PC-3 (cell line): Measurements from ENCODE around the gene MEST. TPM values are rescaled to one million over a fixed set of nuclear protein-coding genes. Genes with fewer than 3 reads are reported as not detected.

Source experiments
- ATAC-seq: fragments of 200-7000 bp; cut with Tn5 transposase; 2 replicates; pipeline ENCODE4 v1.9.1; 2020; ENCODE audit warnings: mild to moderate bottlenecking, moderate library complexity
- BruUV-seq: library from RNA; stranded (reverse); fragments of 400-500 nt; replicated peaks from 2 replicates; lab custom pipeline; 2021; lab: Mats Ljungman, UMichigan
- CTCF ChIA-PET: fragments of 300-600 bp; sonication (Branson Sonifier 250); formaldehyde crosslinking; loops from one replicate; lab custom pipeline; 2022; ENCODE audit warnings: antibody characterized with exemption; lab: Charles Lee
- POLR2A ChIA-PET: fragments of 300-600 bp; sonication (Branson Sonifier 250); formaldehyde crosslinking; loops from one replicate; lab custom pipeline; 2022; ENCODE audit warnings: antibody characterized with exemption; ENCODE audit not compliant: unreplicated experiment; lab: Charles Lee
- DNase-seq: peaks from one replicate; pipeline ENCODE4 v3.0.0-alpha.2; 2015
- H2AFZ ChIP-seq: fragments of 300-600 bp; sonication (generic); 2 replicates; pipeline ENCODE4 v1.6.0; 2016; ENCODE audit warnings: antibody characterized with exemption, low read length
- H3F3A ChIP-seq: fragments of 300-600 bp; sonication (generic); one replicate; pipeline ENCODE4 v1.6.0; 2017; ENCODE audit warnings: antibody characterized with exemption, low read length, control low read depth, mild to moderate bottlenecking; ENCODE audit not compliant: unreplicated experiment
- H3K27ac ChIP-seq: fragments of 300-600 bp; sonication (generic); 2 replicates; pipeline ENCODE4 v1.5.1; 2016; ENCODE audit warnings: mild to moderate bottlenecking, low read length
- H3K27me3 ChIP-seq: fragments of 300-600 bp; sonication (generic); 2 replicates; pipeline ENCODE4 v1.6.1; 2016; ENCODE audit warnings: low read length, mixed read lengths
- H3K36me3 ChIP-seq: fragments of 300-600 bp; sonication (generic); 2 replicates; pipeline ENCODE4 v1.6.1; 2016; ENCODE audit warnings: low read depth, mixed run types, low read length, mixed read lengths
- H3K4me1 ChIP-seq: fragments of 300-600 bp; sonication (generic); 2 replicates; pipeline ENCODE4 v1.5.1; 2016; ENCODE audit warnings: low read length; ENCODE audit not compliant: insufficient read depth
- H3K4me2 ChIP-seq: fragments of 300-600 bp; sonication (generic); 2 replicates; pipeline ENCODE4 v1.6.0; 2016; ENCODE audit warnings: low read length
- H3K4me3 ChIP-seq: fragments of 300-600 bp; sonication (generic); 2 replicates; pipeline ENCODE4 v1.5.1; 2016; ENCODE audit warnings: mild to moderate bottlenecking, low read length, mixed read lengths
- H3K79me2 ChIP-seq: fragments of 300-600 bp; sonication (generic); 2 replicates; pipeline ENCODE4 v1.6.1; 2017; ENCODE audit warnings: low read length, mixed read lengths
- H3K9ac ChIP-seq: fragments of 300-600 bp; sonication (generic); 2 replicates; pipeline ENCODE4 v1.6.0; 2016; ENCODE audit warnings: mild to moderate bottlenecking, low read length
- H3K9me2 ChIP-seq: fragments of 300-600 bp; sonication (generic); replicated peaks from 2 replicates; pipeline ENCODE4 v1.6.1; 2016; ENCODE audit warnings: mixed run types, low read length, mixed read lengths
- H3K9me3 ChIP-seq: fragments of 300-600 bp; sonication (generic); 2 replicates; pipeline ENCODE4 v1.6.1; 2016; ENCODE audit warnings: low read length, mixed read lengths
- H4K20me1 ChIP-seq: fragments of 300-600 bp; sonication (generic); 2 replicates; pipeline ENCODE4 v1.6.1; 2016; ENCODE audit warnings: low read length, mixed read lengths
- EZH2 ChIP-seq: fragments of 300-600 bp; sonication (generic); IDR thresholded peaks from one replicate; pipeline ENCODE4 v1.6.1; 2017; ENCODE audit warnings: antibody characterized with exemption, mild to moderate bottlenecking, low read length; ENCODE audit not compliant: unreplicated experiment
- EZH2phosphoT487 ChIP-seq: fragments of 300-600 bp; sonication (generic); IDR thresholded peaks from 2 replicates; pipeline ENCODE4 v1.6.1; 2018; ENCODE audit warnings: mild to moderate bottlenecking, antibody characterized with exemption, low read length, borderline replicate concordance
- intact Hi-C: fragments of 100-400 bp; cut with micrococcal nuclease; formaldehyde crosslinking; loops from 2 replicates; pipeline ENCODE4 v1.9.0; 2023
- total RNA-seq: library from RNA; depleted of rRNA; stranded (reverse); fragments of >200 nt; gene quantifications from 2 replicates; pipeline ENCODE4 v1.2.3, GENCODE V29; 2014
- TF ChIP-seq, protein P1 (sequence below): fragments of 300-600 bp; sonication (generic); conservative IDR thresholded peaks from 2 replicates; pipeline ENCODE4 v1.5.1; 2017; ENCODE audit warnings: antibody characterized with exemption, low read depth, mild to moderate bottlenecking, low read length

MEST gene
- total RNA-seq, 1 experiment from 2014 or later, result 25.2 TPM

DNA sequence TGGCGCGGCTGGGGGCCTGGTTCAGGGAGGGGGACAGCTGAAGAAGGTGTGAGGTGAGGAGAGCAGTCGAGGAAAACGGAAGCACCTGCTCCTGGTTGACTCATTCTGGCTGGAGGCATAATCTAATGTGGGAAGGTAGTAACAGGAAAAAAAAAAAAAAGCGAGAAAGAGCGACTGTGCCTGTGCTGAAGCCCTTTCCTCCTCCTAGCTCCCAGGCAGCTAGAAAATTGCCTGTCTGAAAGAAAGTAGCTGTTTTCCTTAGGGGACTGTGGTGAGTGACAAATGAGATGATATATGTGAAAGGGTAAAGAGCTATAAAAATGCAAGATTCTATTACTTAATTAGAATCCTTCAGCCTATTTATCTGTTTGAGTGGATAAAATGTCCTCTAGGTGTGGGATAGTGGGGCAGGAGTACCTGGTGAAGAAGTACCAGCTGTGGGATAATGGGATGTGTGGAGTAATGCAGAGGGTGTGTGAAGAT lies 4.9 kb upstream of the MEST start:
- intact Hi-C loops, result loop anchor here (2.0 to 5.0 kb wide), 2 partner anchors 65 to 130 kb away; no protein-coding TSS in a partner anchor
- Histone ChIP-seq H3K9ac (peak overlapping the region; percentile 80), H2AFZ (peak overlapping the region; percentile 99), H4K20me1 (no peaks in the 10 kb centered on the region), H3K79me2 (peaks cover 50% of the 10 kb centered on the region), H3K9me3 (no peaks in the 10 kb centered on the region), H3K9me2 (no peaks in the 10 kb centered on the region), H3F3A (no peaks in the 10 kb centered on the region), H3K27ac (peak overlapping the region; percentile 31; the same call in 1 of the 2 replicates), H3K36me3 (no peaks in the 10 kb centered on the region), H3K4me3 (peak overlapping the region; percentile 76), H3K27me3 (no peaks in the 10 kb centered on the region), H3K4me1 (peaks cover 14% of the 10 kb centered on the region), H3K4me2 (peak overlapping the region; percentile 97)
- ATAC-seq (no peak), DNase-seq (peak; percentile 47)
- ChIA-PET POLR2A (no interaction called here), CTCF (interaction anchor here (0.6 kb wide), 2 partner anchors 89 to 115 kb away, joined by 3 to 5 read pairs; no protein-coding TSS in a partner anchor)
- BruUV-seq, result no TSS peak
- no peak for TF ChIP-seq EZH2
- TF ChIP-seq EZH2phosphoT487, result no peak
- TF ChIP-seq, protein P1, sequence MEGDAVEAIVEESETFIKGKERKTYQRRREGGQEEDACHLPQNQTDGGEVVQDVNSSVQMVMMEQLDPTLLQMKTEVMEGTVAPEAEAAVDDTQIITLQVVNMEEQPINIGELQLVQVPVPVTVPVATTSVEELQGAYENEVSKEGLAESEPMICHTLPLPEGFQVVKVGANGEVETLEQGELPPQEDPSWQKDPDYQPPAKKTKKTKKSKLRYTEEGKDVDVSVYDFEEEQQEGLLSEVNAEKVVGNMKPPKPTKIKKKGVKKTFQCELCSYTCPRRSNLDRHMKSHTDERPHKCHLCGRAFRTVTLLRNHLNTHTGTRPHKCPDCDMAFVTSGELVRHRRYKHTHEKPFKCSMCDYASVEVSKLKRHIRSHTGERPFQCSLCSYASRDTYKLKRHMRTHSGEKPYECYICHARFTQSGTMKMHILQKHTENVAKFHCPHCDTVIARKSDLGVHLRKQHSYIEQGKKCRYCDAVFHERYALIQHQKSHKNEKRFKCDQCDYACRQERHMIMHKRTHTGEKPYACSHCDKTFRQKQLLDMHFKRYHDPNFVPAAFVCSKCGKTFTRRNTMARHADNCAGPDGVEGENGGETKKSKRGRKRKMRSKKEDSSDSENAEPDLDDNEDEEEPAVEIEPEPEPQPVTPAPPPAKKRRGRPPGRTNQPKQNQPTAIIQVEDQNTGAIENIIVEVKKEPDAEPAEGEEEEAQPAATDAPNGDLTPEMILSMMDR, result no peak

- Histone ChIP-seq H2AFZ (no peak overlapping the region), H3K4me1 (peaks cover 14% of the 10 kb centered on the region), H3K79me2 (peaks cover 57% of the 10 kb centered on the region), H3K4me3 (no peak overlapping the region), H3F3A (no peaks in the 10 kb centered on the region), H3K4me2 (no peak overlapping the region), H4K20me1 (no peaks in the 10 kb centered on the region), H3K27me3 (no peaks in the 10 kb centered on the region), H3K9me2 (no peaks in the 10 kb centered on the region), H3K9ac (no peak overlapping the region), H3K9me3 (no peaks in the 10 kb centered on the region), H3K36me3 (no peaks in the 10 kb centered on the region; the same call in 1 of the 2 replicates), H3K27ac (no peak overlapping the region)
- POLR2A ChIA-PET, result interaction anchor here (0.6 kb wide), 1 partner anchor 108 kb away, joined by 3 read pairs; no protein-coding TSS in a partner anchor
- no peak for ATAC-seq
- TF ChIP-seq, protein P1, result no peak
- no peak for TF ChIP-seq EZH2
- no peak for TF ChIP-seq EZH2phosphoT487
- BruUV-seq, result no TSS peak
- no peak for DNase-seq
- intact Hi-C loops, result loop anchor here (5.0 kb wide), 1 partner anchor 66 kb away; no protein-coding TSS in a partner anchor
- CTCF ChIA-PET, result interaction anchor here (0.5 to 0.6 kb wide), 2 partner anchors 312 to 344 kb away, joined by 3 read pairs; no protein-coding TSS in a partner anchor
Measured at GRCh38 chr7:130488392-130489139, 3.3 kb upstream of the MEST start.
